Gastroesophageal sphincter (tissue), 3 donors: ENCODE data around the gene VEPH1.

Source experiments
- EP300 ChIP-seq: sonication (generic); formaldehyde crosslinking; IDR thresholded peaks from one replicate; pipeline ENCODE4 v1.6.1; 2017; ENCODE audit warnings: antibody characterized with exemption, mild to moderate bottlenecking
- POLR2A ChIP-seq, 2 donors: fragments of 450-650 bp; IDR thresholded peaks; one replicate each; pipeline ENCODE4 v1.6.1; 2017; ENCODE audit warnings: antibody characterized with exemption in 2 of 2, mild to moderate bottlenecking in 2 of 2, moderate library complexity in 1 of 2
- POLR2AphosphoS5 ChIP-seq: sonication (generic); formaldehyde crosslinking; IDR thresholded peaks from one replicate; pipeline ENCODE4 v1.6.1; 2017; ENCODE audit warnings: antibody characterized with exemption
- TF ChIP-seq, protein P1 (sequence below), 4 experiments: fragments of 200-600 bp in 2 of 4; fragments of 450-650 bp in 2 of 4; sonication (generic) in 1 of 4; IDR thresholded peaks; one replicate each; pipeline ENCODE4 v1.5.1; 2017 to 2019; ENCODE audit warnings: antibody characterized with exemption in 4 of 4, mild to moderate bottlenecking in 2 of 4, moderate library complexity in 2 of 4

DNA sequence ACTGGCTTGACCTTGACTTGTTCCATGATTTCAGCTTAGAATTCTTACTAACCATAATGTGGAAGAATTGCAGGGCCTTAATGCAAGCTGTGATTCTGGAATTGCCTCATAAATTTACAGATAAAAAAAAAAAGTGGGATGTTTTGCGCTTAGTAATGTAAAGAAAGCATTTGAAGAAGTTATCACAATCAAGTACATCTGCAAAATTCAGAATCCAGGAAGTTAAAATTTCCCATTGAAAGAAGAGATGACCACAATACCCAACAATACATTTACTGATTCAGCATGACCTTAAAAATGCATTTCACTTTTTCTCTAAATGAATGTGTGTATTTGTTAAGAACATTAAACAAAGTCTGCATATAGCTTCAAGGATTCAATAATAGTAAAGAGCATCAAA, 278.2 kb downstream of the VEPH1 start:
- TF ChIP-seq, protein P1, sequence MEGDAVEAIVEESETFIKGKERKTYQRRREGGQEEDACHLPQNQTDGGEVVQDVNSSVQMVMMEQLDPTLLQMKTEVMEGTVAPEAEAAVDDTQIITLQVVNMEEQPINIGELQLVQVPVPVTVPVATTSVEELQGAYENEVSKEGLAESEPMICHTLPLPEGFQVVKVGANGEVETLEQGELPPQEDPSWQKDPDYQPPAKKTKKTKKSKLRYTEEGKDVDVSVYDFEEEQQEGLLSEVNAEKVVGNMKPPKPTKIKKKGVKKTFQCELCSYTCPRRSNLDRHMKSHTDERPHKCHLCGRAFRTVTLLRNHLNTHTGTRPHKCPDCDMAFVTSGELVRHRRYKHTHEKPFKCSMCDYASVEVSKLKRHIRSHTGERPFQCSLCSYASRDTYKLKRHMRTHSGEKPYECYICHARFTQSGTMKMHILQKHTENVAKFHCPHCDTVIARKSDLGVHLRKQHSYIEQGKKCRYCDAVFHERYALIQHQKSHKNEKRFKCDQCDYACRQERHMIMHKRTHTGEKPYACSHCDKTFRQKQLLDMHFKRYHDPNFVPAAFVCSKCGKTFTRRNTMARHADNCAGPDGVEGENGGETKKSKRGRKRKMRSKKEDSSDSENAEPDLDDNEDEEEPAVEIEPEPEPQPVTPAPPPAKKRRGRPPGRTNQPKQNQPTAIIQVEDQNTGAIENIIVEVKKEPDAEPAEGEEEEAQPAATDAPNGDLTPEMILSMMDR (IDR thresholded peaks at IDR 0.05): no peak
- TF ChIP-seq EP300 (no peak), POLR2AphosphoS5 (no peak), POLR2A (IDR thresholded peaks at IDR 0.05) (no peak)
